ENCODE results near the gene ZNF107.
"Not testable (repeated sequence)": the region's sequence is repeated elsewhere in the genome, so short reads cannot be mapped to it uniquely, and the experiment has no call there.

Gene ZNF107

GRCh38 chr7:64733550-64734240 is 67.8 kb downstream of the ZNF107 start:
- Histone ChIP-seq H3K4me1 (ENCODE audit: insufficient read depth, low read length, poor library complexity, severe bottlenecking) (peaks cover 9% of the 10 kb centered on the region), H3K4me2 (ENCODE audit: low read depth, low read length, poor library complexity, severe bottlenecking) (no peak overlapping the region), H3K27me3 (ENCODE audit: insufficient read depth, low read length, poor library complexity, severe bottlenecking) (no peaks in the 10 kb centered on the region), H4K20me1 (ENCODE audit: insufficient read depth, low read length, poor library complexity, severe bottlenecking) (no peaks in the 10 kb centered on the region), H3K79me2 (ENCODE audit: insufficient read depth, low read length) (no peaks in the 10 kb centered on the region), H3K9me3 (ENCODE audit: insufficient read depth, low read depth, low read length) (no peaks in the 10 kb centered on the region; the same call in 1 of the 2 replicates), H2AFZ (ENCODE audit: low read length) (no peak overlapping the region), H3K36me3 (ENCODE audit: insufficient read depth, low read length) (no peaks in the 10 kb centered on the region), H3K4me3 (ENCODE audit: low read length, poor library complexity, severe bottlenecking) (no peak overlapping the region), H3K9ac (ENCODE audit: low read depth, low read length, poor library complexity, severe bottlenecking) (no peak overlapping the region), H3F3A (ENCODE audit: low read depth) (no peaks in the 10 kb centered on the region), H3K9me2 (replicated peaks; ENCODE audit: low read depth, low read length) (no peaks in the 10 kb centered on the region)
- TF ChIP-seq EZH2phosphoT487 (IDR thresholded peaks at IDR 0.05; ENCODE audit: borderline replicate concordance) (no peak), CTCF (conservative IDR thresholded peaks at IDR 0.05; ENCODE audit: low read length) (no peak)

- Histone ChIP-seq H3K9me2 (replicated peaks; ENCODE audit: low read depth, low read length) (no peaks in the 10 kb centered on the region), H4K20me1 (ENCODE audit: insufficient read depth, low read length, poor library complexity, severe bottlenecking) (no peaks in the 10 kb centered on the region), H3F3A (ENCODE audit: low read depth) (no peaks in the 10 kb centered on the region), H3K9ac (ENCODE audit: low read depth, low read length, poor library complexity, severe bottlenecking) (no peak overlapping the region), H3K4me2 (ENCODE audit: low read depth, low read length, poor library complexity, severe bottlenecking) (no peak overlapping the region), H3K79me2 (ENCODE audit: insufficient read depth, low read length) (no peaks in the 10 kb centered on the region), H3K4me1 (ENCODE audit: insufficient read depth, low read length, poor library complexity, severe bottlenecking) (no peaks in the 10 kb centered on the region), H2AFZ (ENCODE audit: low read length) (no peak overlapping the region), H3K36me3 (ENCODE audit: insufficient read depth, low read length) (no peaks in the 10 kb centered on the region), H3K4me3 (ENCODE audit: low read length, poor library complexity, severe bottlenecking) (no peak overlapping the region), H3K27me3 (ENCODE audit: insufficient read depth, low read length, poor library complexity, severe bottlenecking) (no peaks in the 10 kb centered on the region), H3K9me3 (ENCODE audit: insufficient read depth, low read depth, low read length) (no peaks in the 10 kb centered on the region)
- TF ChIP-seq EZH2phosphoT487 (IDR thresholded peaks at IDR 0.05; ENCODE audit: borderline replicate concordance) (no peak), CTCF (conservative IDR thresholded peaks at IDR 0.05; ENCODE audit: low read length) (no peak)
Measured at GRCh38 chr7:64736575-64736974, 70.6 kb downstream of the ZNF107 start.

GRCh38 chr7:64738403-64738802 is 72.5 kb downstream of the ZNF107 start:
- not testable (repeated sequence) for H3K9ac ChIP-seq (ENCODE audit: low read depth, low read length, poor library complexity, severe bottlenecking); H4K20me1 ChIP-seq (ENCODE audit: insufficient read depth, low read length, poor library complexity, severe bottlenecking); H3K9me3 ChIP-seq (ENCODE audit: insufficient read depth, low read depth, low read length); H3K4me2 ChIP-seq (ENCODE audit: low read depth, low read length, poor library complexity, severe bottlenecking); H3K36me3 ChIP-seq (ENCODE audit: insufficient read depth, low read length); H3K4me3 ChIP-seq (ENCODE audit: low read length, poor library complexity, severe bottlenecking); H3K79me2 ChIP-seq (ENCODE audit: insufficient read depth, low read length); H3K27me3 ChIP-seq (ENCODE audit: insufficient read depth, low read length, poor library complexity, severe bottlenecking); H3K9me2 ChIP-seq (replicated peaks; ENCODE audit: low read depth, low read length); H2AFZ ChIP-seq (ENCODE audit: low read length); H3K4me1 ChIP-seq (ENCODE audit: insufficient read depth, low read length, poor library complexity, severe bottlenecking); H3F3A ChIP-seq (ENCODE audit: low read depth)

- H4K20me1 ChIP-seq (ENCODE audit: insufficient read depth, low read length, poor library complexity, severe bottlenecking); H3K9me2 ChIP-seq (replicated peaks; ENCODE audit: low read depth, low read length); H3K9ac ChIP-seq (ENCODE audit: low read depth, low read length, poor library complexity, severe bottlenecking); H3K4me3 ChIP-seq (ENCODE audit: low read length, poor library complexity, severe bottlenecking); H3K36me3 ChIP-seq (ENCODE audit: insufficient read depth, low read length); H3K9me3 ChIP-seq (ENCODE audit: insufficient read depth, low read depth, low read length); H3F3A ChIP-seq (ENCODE audit: low read depth); H3K79me2 ChIP-seq (ENCODE audit: insufficient read depth, low read length); H3K27me3 ChIP-seq (ENCODE audit: insufficient read depth, low read length, poor library complexity, severe bottlenecking); H3K4me2 ChIP-seq (ENCODE audit: low read depth, low read length, poor library complexity, severe bottlenecking); H3K4me1 ChIP-seq (ENCODE audit: insufficient read depth, low read length, poor library complexity, severe bottlenecking); H2AFZ ChIP-seq (ENCODE audit: low read length): not testable (repeated sequence)
Measured at GRCh38 chr7:64738953-64739352, 73.0 kb downstream of the ZNF107 start.

Data from Loucy (cell line).